SH-SY5Y (cell line): Measurements from ENCODE around the gene BRD4.

Experiments
- GATA2 ChIP-seq: IDR thresholded peaks from 2 replicates; pipeline ENCODE4 v1.6.1; 2011; ENCODE audit warnings: mild to moderate bottlenecking, low read depth, low read length
- GATA3 ChIP-seq: IDR thresholded peaks from 2 replicates; pipeline ENCODE4 v1.6.1; 2011; ENCODE audit warnings: low read depth, mild to moderate bottlenecking, low read length, moderate library complexity

GRCh38 chr19:15300533-15301197, 31.7 kb downstream of the BRD4 start:
- no peak for TF ChIP-seq GATA2
- TF ChIP-seq GATA3, result no peak
